Ascending aorta (tissue), 2 donors: ENCODE results near the gene C16orf82. TPM values are rescaled to one million over a fixed set of nuclear protein-coding genes. Genes with fewer than 3 reads are reported as not detected.

Experiments used
- DNase-seq, 2 donors: peaks; one replicate each; pipeline ENCODE4 v3.0.0-alpha.2; 2019; ENCODE audit warnings: low spot score in 2 of 2
- H3K27ac ChIP-seq, 2 donors: fragments of 200-600 bp; sonication (generic); one replicate each; pipeline ENCODE4 v1.5.1; 2016 to 2017; ENCODE audit warnings: mild to moderate bottlenecking in 1 of 2
- H3K27me3 ChIP-seq: fragments of 200-600 bp; sonication (generic); one replicate; pipeline ENCODE4 v1.5.1; 2017
- H3K36me3 ChIP-seq, 2 donors: fragments of 200-600 bp; sonication (generic); one replicate each; pipeline ENCODE4 v1.5.1; 2016
- H3K4me1 ChIP-seq, 2 donors: fragments of 200-600 bp; sonication (generic); one replicate each; pipeline ENCODE4 v1.5.1; 2016 to 2017; ENCODE audit warnings: mild to moderate bottlenecking in 1 of 2
- H3K4me3 ChIP-seq, 2 donors: fragments of 200-600 bp; sonication (generic); one replicate each; pipeline ENCODE4 v1.5.1; 2016 to 2017; ENCODE audit warnings: mild to moderate bottlenecking in 1 of 2
- H3K9me3 ChIP-seq, 2 donors: fragments of 200-600 bp; sonication (generic); one replicate each; pipeline ENCODE4 v1.5.1; 2016
- CTCF ChIP-seq, 3 experiments: fragments of 200-600 bp in 2 of 3; fragments of 450-650 bp in 1 of 3; sonication (generic) in 2 of 3; IDR thresholded peaks; one replicate each; pipeline ENCODE4 v1.5.1; 2016 to 2019; ENCODE audit warnings: antibody characterized with exemption in 3 of 3, mild to moderate bottlenecking in 1 of 3, moderate library complexity in 1 of 3
- intact Hi-C: fragments of 100-400 bp; cut with DNase I; formaldehyde crosslinking; loops from one replicate; pipeline ENCODE4 v1.15.1; 2023
- total RNA-seq: library from RNA; depleted of rRNA; stranded (reverse); fragments of >200 nt; gene quantifications from one replicate; pipeline ENCODE4 v1.1.0, GENCODE V29; 2016

The C16orf82 gene
- total RNA-seq, 1 donor from 2014 or later, result not detected

GRCh38 chr16:27109666-27110523, 43.2 kb downstream of the C16orf82 start:
- intact Hi-C loops, result no loop called here
- peak; percentile 57 to 75 (median 71) for TF ChIP-seq CTCF (IDR thresholded peaks at IDR 0.05)
- Histone ChIP-seq H3K4me1 (peaks cover 0 to 3% of the 10 kb centered on the region in 2 donors), H3K9me3 (no peaks in the 10 kb centered on the region), H3K27ac (no peak overlapping the region), H3K27me3 (no peaks in the 10 kb centered on the region), H3K36me3 (no peaks in the 10 kb centered on the region), H3K4me3 (peak overlapping the region; percentile 47 to 59)
- DNase-seq, result peak in 1 of 2 donors; percentile 78

GRCh38 chr16:27110524-27110896, 43.8 kb downstream of the C16orf82 start:
- H3K9me3 ChIP-seq, result no peaks in the 10 kb centered on the region
- H3K27ac ChIP-seq, result no peak overlapping the region
- no peaks in the 10 kb centered on the region for H3K36me3 ChIP-seq
- H3K4me1 ChIP-seq, result peaks cover 0 to 3% of the 10 kb centered on the region in 2 donors
- TF ChIP-seq CTCF (IDR thresholded peaks at IDR 0.05), result no peak
- H3K4me3 ChIP-seq, result peak overlapping the region in 1 of 2 donors; percentile 59
- H3K27me3 ChIP-seq, result no peaks in the 10 kb centered on the region
- intact Hi-C loops, result no loop called here
- no peak for DNase-seq

GRCh38 chr16:27111486-27111885, 44.8 kb downstream of the C16orf82 start:
- Histone ChIP-seq H3K36me3 (no peaks in the 10 kb centered on the region), H3K27ac (no peak overlapping the region), H3K27me3 (no peaks in the 10 kb centered on the region), H3K4me1 (peaks cover 0 to 3% of the 10 kb centered on the region in 2 donors), H3K4me3 (no peak overlapping the region), H3K9me3 (no peaks in the 10 kb centered on the region)
- intact Hi-C loops, result no loop called here
- no peak for TF ChIP-seq CTCF (IDR thresholded peaks at IDR 0.05)
- DNase-seq, result no peak

- DNase-seq, result no peak
- no peak overlapping the region for H3K4me3 ChIP-seq
- H3K27me3 ChIP-seq, result no peaks in the 10 kb centered on the region
- peaks cover 0 to 3% of the 10 kb centered on the region in 2 donors for H3K4me1 ChIP-seq
- H3K27ac ChIP-seq, result no peak overlapping the region
- intact Hi-C loops, result no loop called here
- H3K36me3 ChIP-seq, result no peaks in the 10 kb centered on the region
- no peaks in the 10 kb centered on the region for H3K9me3 ChIP-seq
- TF ChIP-seq CTCF (IDR thresholded peaks at IDR 0.05), result no peak
Observed at GRCh38 chr16:27112093-27112811, 45.5 kb downstream of the C16orf82 start.

- H3K4me3 ChIP-seq, result no peak overlapping the region
- TF ChIP-seq CTCF (IDR thresholded peaks at IDR 0.05), result no peak
- no peaks in the 10 kb centered on the region for H3K27me3 ChIP-seq
- no peaks in the 10 kb centered on the region for H3K9me3 ChIP-seq
- H3K27ac ChIP-seq, result no peak overlapping the region
- intact Hi-C loops, result no loop called here
- peaks cover 0 to 3% of the 10 kb centered on the region in 2 donors for H3K4me1 ChIP-seq
- H3K36me3 ChIP-seq, result no peaks in the 10 kb centered on the region
- DNase-seq, result no peak
Observed at GRCh38 chr16:27113341-27113841, 46.7 kb downstream of the C16orf82 start.
